ENCODE measurements around the gene SLC45A1.

- TF ChIP-seq CTCF (IDR thresholded peaks at IDR 0.05) (no peak), POLR2A (IDR thresholded peaks at IDR 0.05) (no peak), EP300 (IDR thresholded peaks at IDR 0.05) (no peak)
Observed at GRCh38 chr1:8390707-8391106, 72.8 kb downstream of the SLC45A1 start.

Measured in gastroesophageal sphincter (tissue), 3 donors.